Endodermal cell (in vitro differentiated cells): ENCODE results near the gene E2F2. TPM values are rescaled to one million over a fixed set of nuclear protein-coding genes. Genes with fewer than 3 reads are reported as not detected.

Experiments used
- DNase-seq: peaks from one replicate; pipeline ENCODE4 v3.0.0-alpha.2; 2017
- H3K27ac ChIP-seq: 2 replicates; pipeline ENCODE4 v1.5.1; 2013; ENCODE audit warnings: mild to moderate bottlenecking, low read depth, low read length, moderate library complexity
- H3K27me3 ChIP-seq: 2 replicates; pipeline ENCODE4 v1.6.1; 2013; ENCODE audit warnings: mild to moderate bottlenecking, low read length, moderate library complexity; ENCODE audit not compliant: insufficient read depth, control insufficient read depth, poor library complexity, severe bottlenecking
- H3K36me3 ChIP-seq: 2 replicates; pipeline ENCODE4 v1.7.0; 2013; ENCODE audit warnings: mild to moderate bottlenecking, low read length, moderate library complexity; ENCODE audit not compliant: control insufficient read depth, insufficient read depth
- H3K4me1 ChIP-seq: one replicate; pipeline ENCODE4 v1.7.0; 2013; ENCODE audit warnings: low read length; ENCODE audit not compliant: control insufficient read depth, insufficient read depth
- H3K4me3 ChIP-seq: 2 replicates; pipeline ENCODE4 v1.5.1; 2013; ENCODE audit warnings: mild to moderate bottlenecking, low read length, moderate library complexity
- H3K9ac ChIP-seq: 2 replicates; pipeline ENCODE4 v1.6.1; 2013; ENCODE audit warnings: mild to moderate bottlenecking, low read length, moderate library complexity; ENCODE audit not compliant: poor library complexity, severe bottlenecking; ENCODE audit errors: extremely low read depth
- H3K9me3 ChIP-seq: 2 replicates; pipeline ENCODE4 v1.6.1; 2013; ENCODE audit warnings: mild to moderate bottlenecking, low read length, moderate library complexity; ENCODE audit not compliant: control insufficient read depth
- H3K27ac Mint-ChIP-seq: 2 replicates; pipeline ENCODE4 v1.8.0; 2020; ENCODE audit warnings: mixed read lengths
- H3K27me3 Mint-ChIP-seq: 2 replicates; pipeline ENCODE4 v1.8.0; 2021; ENCODE audit warnings: mild to moderate bottlenecking, mixed read lengths; ENCODE audit not compliant: insufficient read depth
- H3K36me3 Mint-ChIP-seq: 2 replicates; pipeline ENCODE4 v1.8.0; 2020; ENCODE audit warnings: low read depth, mixed read lengths
- H3K4me1 Mint-ChIP-seq: 2 replicates; pipeline ENCODE4 v1.8.0; 2020; ENCODE audit warnings: mixed read lengths
- H3K4me3 Mint-ChIP-seq: 2 replicates; pipeline ENCODE4 v1.8.0; 2020; ENCODE audit warnings: mild to moderate bottlenecking, moderate library complexity, mixed read lengths
- H3K9me3 Mint-ChIP-seq: 2 replicates; pipeline ENCODE4 v1.8.0; 2020; ENCODE audit warnings: mild to moderate bottlenecking, mixed read lengths
- CTCF ChIP-seq: fragments of 200-600 bp; sonication (generic); conservative IDR thresholded peaks from 2 replicates; pipeline ENCODE4 v1.5.0; 2021; ENCODE audit warnings: antibody characterized with exemption, mild to moderate bottlenecking
- WGBS, 2 experiments: methylation state at CpG; one replicate each; pipeline versions ENCODE4 v1.1.5 to v1.1.7; 2013; ENCODE audit warnings: missing lambda C conversion rate in 2 of 2, mixed read lengths in 1 of 2; ENCODE audit not compliant: insufficient coverage in 1 of 2, insufficient read length in 1 of 2; 5-methylcytosine and 5-hydroxymethylcytosine counted together
- total RNA-seq, 2 donors: library from RNA; stranded (reverse); fragmentation: NEBNext Ultra II Directional in 1 of 2; extraction: Animal tissue kit (Norgen Biotek cat#: 25700) in 1 of 2; gene quantifications; 2 replicates in 1 of 2; 3 replicates in 1 of 2; pipeline ENCODE4 v1.2.1, GENCODE V29; 2021

E2F2 gene
- total RNA-seq, 2 donors from 2014 or later = 7.3 to 9.8 TPM

- Histone ChIP-seq H3K4me3 (no peak overlapping the region), H3K9ac (no peak overlapping the region), H3K27me3 (no peaks in the 10 kb centered on the region), H3K27ac (no peak overlapping the region), H3K36me3 (no peaks in the 10 kb centered on the region), H3K9me3 (no peaks in the 10 kb centered on the region), H3K4me1 (peaks cover 4% of the 10 kb centered on the region)
- H3K27me3 Mint-ChIP-seq = no peaks in the 10 kb centered on the region
- peaks cover 14% of the 10 kb centered on the region for H3K4me1 Mint-ChIP-seq
- no peak for TF ChIP-seq CTCF
- no peak overlapping the region for H3K4me3 Mint-ChIP-seq
- H3K27ac Mint-ChIP-seq = peak overlapping the region; percentile 28
- H3K36me3 Mint-ChIP-seq = peaks cover 9% of the 10 kb centered on the region
- DNase-seq = no peak
- no peaks in the 10 kb centered on the region for H3K9me3 Mint-ChIP-seq
- 93 to 94% methylated on average over 10 of the region's 10 CpGs for WGBS, 2 experiments
Measured at GRCh38 chr1:23477359-23478144, 53.5 kb downstream of the E2F2 start.

- no peaks in the 10 kb centered on the region for H3K27me3 ChIP-seq
- no peak overlapping the region for H3K9ac ChIP-seq
- peaks cover 15% of the 10 kb centered on the region for H3K4me1 Mint-ChIP-seq
- H3K27ac ChIP-seq = no peak overlapping the region
- no peak overlapping the region for H3K4me3 Mint-ChIP-seq
- peaks cover 4% of the 10 kb centered on the region for H3K4me1 ChIP-seq
- no peaks in the 10 kb centered on the region for H3K36me3 ChIP-seq
- no peaks in the 10 kb centered on the region for H3K9me3 Mint-ChIP-seq
- TF ChIP-seq CTCF = no peak
- H3K36me3 Mint-ChIP-seq = peaks cover 9% of the 10 kb centered on the region
- H3K4me3 ChIP-seq = no peak overlapping the region
- H3K27ac Mint-ChIP-seq = no peak overlapping the region
- no peak for DNase-seq
- no peaks in the 10 kb centered on the region for H3K9me3 ChIP-seq
- no peaks in the 10 kb centered on the region for H3K27me3 Mint-ChIP-seq
- 92 to 96% methylated on average over 3 of the region's 3 CpGs for WGBS, 2 experiments
Measured at GRCh38 chr1:23475641-23476040, 55.4 kb downstream of the E2F2 start.

GRCh38 chr1:23475134-23475628, 55.9 kb downstream of the E2F2 start:
- no peak for DNase-seq
- Histone ChIP-seq H3K27me3 (no peaks in the 10 kb centered on the region), H3K4me1 (no peaks in the 10 kb centered on the region), H3K9me3 (no peaks in the 10 kb centered on the region), H3K36me3 (no peaks in the 10 kb centered on the region), H3K27ac (no peak overlapping the region), H3K9ac (no peak overlapping the region), H3K4me3 (no peak overlapping the region)
- TF ChIP-seq CTCF = no peak
- H3K36me3 Mint-ChIP-seq = peaks cover 9% of the 10 kb centered on the region
- H3K4me1 Mint-ChIP-seq = peaks cover 16% of the 10 kb centered on the region
- H3K9me3 Mint-ChIP-seq = no peaks in the 10 kb centered on the region
- H3K4me3 Mint-ChIP-seq = no peak overlapping the region
- H3K27me3 Mint-ChIP-seq = no peaks in the 10 kb centered on the region
- 94 to 100% methylated on average over 5 to 6 of the region's 6 CpGs for WGBS, 2 experiments
- H3K27ac Mint-ChIP-seq = no peak overlapping the region
